Endodermal cell (in vitro differentiated cells): ENCODE measurements around the gene CSF2. TPM values are rescaled to one million over a fixed set of nuclear protein-coding genes. Genes with fewer than 3 reads are reported as not detected.

ENCODE experiments used
- DNase-seq: peaks from one replicate; pipeline ENCODE4 v3.0.0-alpha.2; 2017
- H3K27ac ChIP-seq: 2 replicates; pipeline ENCODE4 v1.5.1; 2013; ENCODE audit warnings: mild to moderate bottlenecking, low read depth, low read length, moderate library complexity
- H3K27me3 ChIP-seq: 2 replicates; pipeline ENCODE4 v1.6.1; 2013; ENCODE audit warnings: mild to moderate bottlenecking, low read length, moderate library complexity; ENCODE audit not compliant: insufficient read depth, control insufficient read depth, poor library complexity, severe bottlenecking
- H3K36me3 ChIP-seq: 2 replicates; pipeline ENCODE4 v1.7.0; 2013; ENCODE audit warnings: mild to moderate bottlenecking, low read length, moderate library complexity; ENCODE audit not compliant: control insufficient read depth, insufficient read depth
- H3K4me1 ChIP-seq: one replicate; pipeline ENCODE4 v1.7.0; 2013; ENCODE audit warnings: low read length; ENCODE audit not compliant: control insufficient read depth, insufficient read depth
- H3K4me3 ChIP-seq: 2 replicates; pipeline ENCODE4 v1.5.1; 2013; ENCODE audit warnings: mild to moderate bottlenecking, low read length, moderate library complexity
- H3K9ac ChIP-seq: 2 replicates; pipeline ENCODE4 v1.6.1; 2013; ENCODE audit warnings: mild to moderate bottlenecking, low read length, moderate library complexity; ENCODE audit not compliant: poor library complexity, severe bottlenecking; ENCODE audit errors: extremely low read depth
- H3K9me3 ChIP-seq: 2 replicates; pipeline ENCODE4 v1.6.1; 2013; ENCODE audit warnings: mild to moderate bottlenecking, low read length, moderate library complexity; ENCODE audit not compliant: control insufficient read depth
- H3K27ac Mint-ChIP-seq: 2 replicates; pipeline ENCODE4 v1.8.0; 2020; ENCODE audit warnings: mixed read lengths
- H3K27me3 Mint-ChIP-seq: 2 replicates; pipeline ENCODE4 v1.8.0; 2021; ENCODE audit warnings: mild to moderate bottlenecking, mixed read lengths; ENCODE audit not compliant: insufficient read depth
- H3K36me3 Mint-ChIP-seq: 2 replicates; pipeline ENCODE4 v1.8.0; 2020; ENCODE audit warnings: low read depth, mixed read lengths
- H3K4me1 Mint-ChIP-seq: 2 replicates; pipeline ENCODE4 v1.8.0; 2020; ENCODE audit warnings: mixed read lengths
- H3K4me3 Mint-ChIP-seq: 2 replicates; pipeline ENCODE4 v1.8.0; 2020; ENCODE audit warnings: mild to moderate bottlenecking, moderate library complexity, mixed read lengths
- H3K9me3 Mint-ChIP-seq: 2 replicates; pipeline ENCODE4 v1.8.0; 2020; ENCODE audit warnings: mild to moderate bottlenecking, mixed read lengths
- WGBS, 2 experiments: methylation state at CpG; one replicate each; pipeline versions ENCODE4 v1.1.5 to v1.1.7; 2013; ENCODE audit warnings: missing lambda C conversion rate in 2 of 2, mixed read lengths in 1 of 2; ENCODE audit not compliant: insufficient coverage in 1 of 2, insufficient read length in 1 of 2; 5-methylcytosine and 5-hydroxymethylcytosine counted together
- total RNA-seq, 2 donors: library from RNA; stranded (reverse); fragmentation: NEBNext Ultra II Directional in 1 of 2; extraction: Animal tissue kit (Norgen Biotek cat#: 25700) in 1 of 2; gene quantifications; 2 replicates in 1 of 2; 3 replicates in 1 of 2; pipeline ENCODE4 v1.2.1, GENCODE V29; 2021
- TF ChIP-seq, protein P1 (sequence below): fragments of 200-600 bp; sonication (generic); conservative IDR thresholded peaks from 2 replicates; pipeline ENCODE4 v1.5.0; 2021; ENCODE audit warnings: antibody characterized with exemption, mild to moderate bottlenecking

The CSF2 gene
- total RNA-seq, 2 donors from 2014 or later: not detected

DNA sequence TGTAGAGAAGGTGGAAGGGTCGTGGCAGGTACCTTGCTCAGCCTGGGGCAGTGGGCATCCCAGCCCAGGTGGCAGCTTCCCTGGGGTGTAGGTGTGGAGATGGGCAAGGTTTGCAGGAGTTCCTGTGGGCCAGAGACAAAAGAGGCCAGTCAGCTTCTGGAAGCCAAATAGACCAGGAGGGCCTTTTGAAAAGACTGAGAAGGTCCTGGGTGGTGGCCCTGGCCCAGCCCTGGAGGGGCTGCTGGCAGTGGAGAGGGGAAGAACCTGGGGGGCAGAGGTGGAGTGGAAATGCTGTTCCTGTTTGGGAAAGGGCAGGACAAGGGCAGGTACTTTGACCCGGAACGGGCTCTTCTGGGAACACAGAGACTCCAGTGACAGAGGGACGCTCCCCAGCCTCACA is 20.1 kb upstream of the CSF2 start:
- TF ChIP-seq, protein P1, sequence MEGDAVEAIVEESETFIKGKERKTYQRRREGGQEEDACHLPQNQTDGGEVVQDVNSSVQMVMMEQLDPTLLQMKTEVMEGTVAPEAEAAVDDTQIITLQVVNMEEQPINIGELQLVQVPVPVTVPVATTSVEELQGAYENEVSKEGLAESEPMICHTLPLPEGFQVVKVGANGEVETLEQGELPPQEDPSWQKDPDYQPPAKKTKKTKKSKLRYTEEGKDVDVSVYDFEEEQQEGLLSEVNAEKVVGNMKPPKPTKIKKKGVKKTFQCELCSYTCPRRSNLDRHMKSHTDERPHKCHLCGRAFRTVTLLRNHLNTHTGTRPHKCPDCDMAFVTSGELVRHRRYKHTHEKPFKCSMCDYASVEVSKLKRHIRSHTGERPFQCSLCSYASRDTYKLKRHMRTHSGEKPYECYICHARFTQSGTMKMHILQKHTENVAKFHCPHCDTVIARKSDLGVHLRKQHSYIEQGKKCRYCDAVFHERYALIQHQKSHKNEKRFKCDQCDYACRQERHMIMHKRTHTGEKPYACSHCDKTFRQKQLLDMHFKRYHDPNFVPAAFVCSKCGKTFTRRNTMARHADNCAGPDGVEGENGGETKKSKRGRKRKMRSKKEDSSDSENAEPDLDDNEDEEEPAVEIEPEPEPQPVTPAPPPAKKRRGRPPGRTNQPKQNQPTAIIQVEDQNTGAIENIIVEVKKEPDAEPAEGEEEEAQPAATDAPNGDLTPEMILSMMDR: no peak
- Mint-ChIP-seq H3K9me3 (no peaks in the 10 kb centered on the region), H3K27ac (no peak overlapping the region), H3K27me3 (no peaks in the 10 kb centered on the region), H3K4me1 (no peaks in the 10 kb centered on the region), H3K36me3 (no peaks in the 10 kb centered on the region), H3K4me3 (no peak overlapping the region)
- H3K4me3 ChIP-seq: no peak overlapping the region
- H3K9ac ChIP-seq: no peak overlapping the region
- peak; percentile 32 for DNase-seq
- WGBS, 2 experiments: 85 to 88% methylated on average over 3 to 4 of the region's 4 CpGs
- H3K27me3 ChIP-seq: no peaks in the 10 kb centered on the region
- H3K4me1 ChIP-seq: no peaks in the 10 kb centered on the region
- H3K36me3 ChIP-seq: no peaks in the 10 kb centered on the region
- no peaks in the 10 kb centered on the region for H3K9me3 ChIP-seq
- H3K27ac ChIP-seq: no peak overlapping the region

GRCh38 chr5:132054031-132054696 is 19.4 kb upstream of the CSF2 start:
- H3K27me3 ChIP-seq: no peaks in the 10 kb centered on the region
- no peaks in the 10 kb centered on the region for H3K9me3 ChIP-seq
- no peak overlapping the region for H3K9ac ChIP-seq
- peak; percentile 29 for DNase-seq
- Mint-ChIP-seq H3K36me3 (no peaks in the 10 kb centered on the region), H3K4me1 (no peaks in the 10 kb centered on the region), H3K9me3 (no peaks in the 10 kb centered on the region), H3K4me3 (no peak overlapping the region), H3K27me3 (no peaks in the 10 kb centered on the region), H3K27ac (no peak overlapping the region)
- no peaks in the 10 kb centered on the region for H3K4me1 ChIP-seq
- no peaks in the 10 kb centered on the region for H3K36me3 ChIP-seq
- H3K27ac ChIP-seq: no peak overlapping the region
- no peak overlapping the region for H3K4me3 ChIP-seq
- TF ChIP-seq, protein P1: no peak
- 89 to 100% methylated on average over 1 to 10 of the region's 10 CpGs for WGBS, 2 experiments

- Histone ChIP-seq H3K4me3 (no peak overlapping the region), H3K36me3 (no peaks in the 10 kb centered on the region), H3K9ac (no peak overlapping the region), H3K4me1 (no peaks in the 10 kb centered on the region), H3K27ac (no peak overlapping the region), H3K27me3 (no peaks in the 10 kb centered on the region), H3K9me3 (no peaks in the 10 kb centered on the region)
- TF ChIP-seq, protein P1: no peak
- Mint-ChIP-seq H3K27me3 (no peaks in the 10 kb centered on the region), H3K27ac (no peak overlapping the region), H3K4me3 (no peak overlapping the region), H3K9me3 (no peaks in the 10 kb centered on the region), H3K4me1 (no peaks in the 10 kb centered on the region), H3K36me3 (no peaks in the 10 kb centered on the region)
- WGBS, 2 experiments: 85 to 87% methylated on average over 4 to 9 of the region's 9 CpGs
- peak; percentile 32 for DNase-seq
These were observed 18.7 kb upstream of the CSF2 start for GRCh38 chr5:132054697-132055440.
